Measurements from ENCODE around the gene KIAA0319L.
"Not testable (repeated sequence)": the region's sequence is repeated elsewhere in the genome, so short reads cannot be mapped to it uniquely, and the experiment has no call there.

The KIAA0319L gene

DNA sequence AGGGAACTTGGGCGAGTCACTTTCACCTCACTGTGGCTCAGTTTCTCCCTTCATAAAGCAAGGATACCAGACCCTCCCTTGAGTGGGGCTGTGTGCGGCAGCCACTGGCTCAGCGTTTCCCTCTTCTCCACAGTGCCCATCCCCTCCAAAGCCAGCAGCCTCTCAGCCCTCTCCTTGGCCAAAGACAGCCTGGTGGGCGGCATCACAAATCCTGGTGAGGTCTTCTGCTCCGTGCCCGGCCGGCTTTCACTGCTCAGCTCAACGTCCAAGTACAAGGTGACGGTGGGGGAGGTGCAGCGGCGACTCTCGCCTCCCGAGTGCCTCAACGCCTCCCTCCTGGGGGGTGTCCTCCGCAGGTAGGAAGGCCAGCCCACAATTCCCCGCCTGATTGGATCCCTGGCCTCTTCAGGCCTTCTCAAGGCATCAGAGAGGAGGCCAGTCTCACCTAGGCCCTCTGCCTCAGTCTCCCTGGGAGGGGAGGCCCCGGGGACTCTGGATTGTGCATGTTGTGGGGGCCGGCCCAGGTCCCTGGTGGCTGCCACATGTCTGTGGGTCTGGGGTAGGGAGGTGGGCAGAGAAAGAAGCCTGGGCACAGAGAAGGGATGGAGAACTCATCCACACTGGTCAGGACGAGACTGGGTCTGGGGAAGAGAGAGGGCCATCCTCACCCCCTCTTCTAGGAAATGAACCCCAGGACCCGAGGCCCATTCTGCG, 31.2 kb upstream of the KIAA0319L start:
- ChIA-PET POLR2A (no interaction called here), CTCF (no interaction called here)
- no peak for DNase-seq (ENCODE audit: extremely low spot score)
- no peak for TF ChIP-seq NFRKB (IDR thresholded peaks at IDR 0.05)
- no peak for TF ChIP-seq ELF4 (IDR thresholded peaks at IDR 0.05)
- TF ChIP-seq TARDBP (IDR thresholded peaks at IDR 0.05): no peak
- no peak for TF ChIP-seq L3MBTL2 (conservative IDR thresholded peaks at IDR 0.05)
- no peak for TF ChIP-seq ZNF384 (IDR thresholded peaks at IDR 0.05)
- no peak for TF ChIP-seq CTBP1 (IDR thresholded peaks at IDR 0.05; ENCODE audit: borderline replicate concordance)
- no peak for TF ChIP-seq LEF1 (IDR thresholded peaks at IDR 0.05; ENCODE audit: borderline replicate concordance)
- TF ChIP-seq SP1 (IDR thresholded peaks at IDR 0.05): no peak
- no peak for TF ChIP-seq FOXK2 (IDR thresholded peaks at IDR 0.05)
- TF ChIP-seq BHLHE40 (IDR thresholded peaks at IDR 0.05; ENCODE audit: borderline replicate concordance): no peak
- TF ChIP-seq SUZ12 (IDR thresholded peaks at IDR 0.05): no peak
- TF ChIP-seq FOXA1 (IDR thresholded peaks at IDR 0.05): no peak
- no peak for TF ChIP-seq FOXM1 (IDR thresholded peaks at IDR 0.05; ENCODE audit: borderline replicate concordance)
- no peak for TF ChIP-seq HDGF (IDR thresholded peaks at IDR 0.05; ENCODE audit: borderline replicate concordance)
- TF ChIP-seq ARNT (IDR thresholded peaks at IDR 0.05): no peak
- TF ChIP-seq, protein P1, sequence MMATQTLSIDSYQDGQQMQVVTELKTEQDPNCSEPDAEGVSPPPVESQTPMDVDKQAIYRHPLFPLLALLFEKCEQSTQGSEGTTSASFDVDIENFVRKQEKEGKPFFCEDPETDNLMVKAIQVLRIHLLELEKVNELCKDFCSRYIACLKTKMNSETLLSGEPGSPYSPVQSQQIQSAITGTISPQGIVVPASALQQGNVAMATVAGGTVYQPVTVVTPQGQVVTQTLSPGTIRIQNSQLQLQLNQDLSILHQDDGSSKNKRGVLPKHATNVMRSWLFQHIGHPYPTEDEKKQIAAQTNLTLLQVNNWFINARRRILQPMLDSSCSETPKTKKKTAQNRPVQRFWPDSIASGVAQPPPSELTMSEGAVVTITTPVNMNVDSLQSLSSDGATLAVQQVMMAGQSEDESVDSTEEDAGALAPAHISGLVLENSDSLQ (IDR thresholded peaks at IDR 0.05): no peak

DNA sequence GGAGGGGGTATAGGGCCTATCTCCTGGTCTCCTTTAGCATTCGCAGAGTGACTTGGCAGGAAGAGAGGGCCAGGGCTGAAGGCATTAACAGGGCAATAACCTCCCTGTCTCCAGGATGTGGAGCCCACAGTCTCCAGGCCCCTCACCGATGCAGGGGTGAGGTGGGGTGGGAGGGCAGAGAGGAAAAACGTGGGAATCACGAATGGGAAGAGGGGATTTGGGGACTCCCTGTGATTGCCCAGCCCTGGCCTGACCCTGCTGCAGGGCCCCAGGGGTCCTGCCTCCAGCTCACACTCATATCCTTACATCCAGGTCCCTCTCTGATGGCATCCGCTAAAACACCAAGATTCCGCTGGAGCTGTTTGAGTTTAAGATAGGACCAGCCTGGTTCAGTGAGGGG, 30.5 kb upstream of the KIAA0319L start:
- ChIA-PET CTCF (no interaction called here), POLR2A (no interaction called here)
- TF ChIP-seq TARDBP (IDR thresholded peaks at IDR 0.05) (no peak), HDGF (IDR thresholded peaks at IDR 0.05; ENCODE audit: borderline replicate concordance) (no peak), FOXK2 (IDR thresholded peaks at IDR 0.05) (no peak), SP1 (IDR thresholded peaks at IDR 0.05) (no peak), FOXM1 (IDR thresholded peaks at IDR 0.05; ENCODE audit: borderline replicate concordance) (no peak), LEF1 (IDR thresholded peaks at IDR 0.05; ENCODE audit: borderline replicate concordance) (no peak), CTBP1 (IDR thresholded peaks at IDR 0.05; ENCODE audit: borderline replicate concordance) (no peak), BHLHE40 (IDR thresholded peaks at IDR 0.05; ENCODE audit: borderline replicate concordance) (no peak), SUZ12 (IDR thresholded peaks at IDR 0.05) (no peak), ARNT (IDR thresholded peaks at IDR 0.05) (no peak), NFRKB (IDR thresholded peaks at IDR 0.05) (no peak), L3MBTL2 (conservative IDR thresholded peaks at IDR 0.05) (no peak), FOXA1 (IDR thresholded peaks at IDR 0.05) (no peak), ZNF384 (IDR thresholded peaks at IDR 0.05) (no peak), ELF4 (IDR thresholded peaks at IDR 0.05) (no peak)
- TF ChIP-seq, protein P1 (IDR thresholded peaks at IDR 0.05): no peak
- DNase-seq (ENCODE audit: extremely low spot score): no peak

DNA sequence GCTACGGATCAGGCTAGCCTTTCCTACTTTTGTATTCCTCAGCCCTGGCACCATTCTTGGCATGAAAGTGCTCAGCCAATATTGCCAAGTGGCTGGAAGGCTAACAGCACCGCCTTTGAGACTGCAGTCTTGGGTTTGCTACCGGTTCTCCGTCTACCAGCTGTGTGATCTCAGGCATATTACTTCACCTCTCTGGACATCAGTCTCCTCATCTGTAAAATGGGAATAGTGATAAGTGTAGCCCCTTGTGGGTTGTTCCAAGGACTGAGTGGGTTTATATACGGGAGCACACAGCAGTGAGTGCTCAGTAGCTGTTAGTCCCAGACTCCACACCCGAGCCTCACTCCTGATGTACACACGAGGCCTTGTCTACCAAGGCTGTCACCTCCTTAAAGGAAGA, 29.6 kb upstream of the KIAA0319L start:
- ChIA-PET POLR2A (no interaction called here), CTCF (no interaction called here)
- TF ChIP-seq FOXA1 (IDR thresholded peaks at IDR 0.05): no peak
- TF ChIP-seq BHLHE40 (IDR thresholded peaks at IDR 0.05; ENCODE audit: borderline replicate concordance): no peak
- TF ChIP-seq ARNT (IDR thresholded peaks at IDR 0.05): no peak
- TF ChIP-seq TARDBP (IDR thresholded peaks at IDR 0.05): no peak
- TF ChIP-seq ZNF384 (IDR thresholded peaks at IDR 0.05): no peak
- TF ChIP-seq, protein P1 (IDR thresholded peaks at IDR 0.05): no peak
- no peak for TF ChIP-seq FOXM1 (IDR thresholded peaks at IDR 0.05; ENCODE audit: borderline replicate concordance)
- TF ChIP-seq SP1 (IDR thresholded peaks at IDR 0.05): no peak
- TF ChIP-seq FOXK2 (IDR thresholded peaks at IDR 0.05): no peak
- no peak for TF ChIP-seq HDGF (IDR thresholded peaks at IDR 0.05; ENCODE audit: borderline replicate concordance)
- TF ChIP-seq ELF4 (IDR thresholded peaks at IDR 0.05): no peak
- no peak for TF ChIP-seq CTBP1 (IDR thresholded peaks at IDR 0.05; ENCODE audit: borderline replicate concordance)
- TF ChIP-seq L3MBTL2 (conservative IDR thresholded peaks at IDR 0.05): no peak
- no peak for TF ChIP-seq LEF1 (IDR thresholded peaks at IDR 0.05; ENCODE audit: borderline replicate concordance)
- TF ChIP-seq SUZ12 (IDR thresholded peaks at IDR 0.05): no peak
- DNase-seq (ENCODE audit: extremely low spot score): no peak

DNA sequence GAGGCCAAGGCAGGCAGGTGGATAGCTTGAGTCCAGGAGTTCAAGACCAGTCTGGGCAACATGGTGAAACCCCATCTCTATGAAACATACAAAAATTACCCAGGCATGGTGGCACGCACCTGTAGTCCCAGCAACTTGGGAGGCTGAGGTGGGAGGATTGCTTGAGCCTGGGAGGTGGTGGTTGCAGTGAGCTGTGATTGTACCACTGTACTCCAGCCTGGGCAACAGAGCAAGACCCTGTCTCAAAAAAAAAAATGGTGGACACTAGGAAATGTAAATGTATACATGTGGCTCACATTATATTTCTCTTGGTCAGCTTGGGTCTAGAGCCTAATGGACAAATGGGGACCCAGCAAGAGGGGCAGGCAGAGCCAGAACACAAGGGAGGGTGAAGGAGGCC, 28.6 kb upstream of the KIAA0319L start:
- POLR2A ChIA-PET: interaction anchor here (1.5 kb wide), 1 partner anchor 184 kb away, joined by 6 read pairs; the partner anchor contains the start of gene CLSPN
- CTCF ChIA-PET: interaction anchor here (1.6 kb wide), 1 partner anchor 17 kb away, joined by 3 read pairs; no protein-coding TSS in a partner anchor
- DNase-seq (ENCODE audit: extremely low spot score): not testable (repeated sequence)

- ChIA-PET POLR2A (interaction anchor here (1.5 kb wide), 1 partner anchor 185 kb away, joined by 6 read pairs; the partner anchor contains the start of gene CLSPN), CTCF (interaction anchor here (0.9 to 1.6 kb wide), 2 partner anchors 16 to 141 kb away, joined by 3 read pairs; no protein-coding TSS in a partner anchor)
- TF ChIP-seq L3MBTL2 (conservative IDR thresholded peaks at IDR 0.05) (no peak), NFRKB (IDR thresholded peaks at IDR 0.05) (no peak), LEF1 (IDR thresholded peaks at IDR 0.05; ENCODE audit: borderline replicate concordance) (no peak), SP1 (IDR thresholded peaks at IDR 0.05) (no peak), TARDBP (IDR thresholded peaks at IDR 0.05) (no peak), HDGF (IDR thresholded peaks at IDR 0.05; ENCODE audit: borderline replicate concordance) (no peak), FOXK2 (IDR thresholded peaks at IDR 0.05) (no peak), FOXA1 (IDR thresholded peaks at IDR 0.05) (no peak), SUZ12 (IDR thresholded peaks at IDR 0.05) (no peak), ELF4 (IDR thresholded peaks at IDR 0.05) (no peak), BHLHE40 (IDR thresholded peaks at IDR 0.05; ENCODE audit: borderline replicate concordance) (no peak), ARNT (IDR thresholded peaks at IDR 0.05) (no peak)
- TF ChIP-seq, protein P1 (IDR thresholded peaks at IDR 0.05): no peak
- DNase-seq (ENCODE audit: extremely low spot score): no peak
These were observed 28.1 kb upstream of the KIAA0319L start for GRCh38 chr1:35585281-35585680.

- POLR2A ChIA-PET; DNase-seq (ENCODE audit: extremely low spot score): not testable (repeated sequence)
- CTCF ChIA-PET: interaction anchor here (0.7 kb wide), 1 partner anchor 130 kb away, joined by 5 read pairs; no protein-coding TSS in a partner anchor
These were observed 24.4 kb upstream of the KIAA0319L start for GRCh38 chr1:35581621-35582020.
